Measurements from ENCODE around the gene YPEL1. TPM values are rescaled to one million over a fixed set of nuclear protein-coding genes. Genes with fewer than 3 reads are reported as not detected.
"Not testable (repeated sequence)": the region's sequence is repeated elsewhere in the genome, so short reads cannot be mapped to it uniquely, and the experiment has no call there.

Gene YPEL1
- total RNA-seq, 1 experiment from 2014 or later = 3.1 TPM

GRCh38 chr22:21693333-21693998 is 42.1 kb downstream of the YPEL1 start:
- POLR2A ChIA-PET = no interaction called here

GRCh38 chr22:21692856-21693255 is 42.7 kb downstream of the YPEL1 start:
- H3K9ac ChIP-seq (ENCODE audit: low read length); H3K4me2 ChIP-seq (ENCODE audit: low read length); H3K4me1 ChIP-seq (ENCODE audit: control insufficient read depth in 1 of 2, insufficient read depth in 2 of 2, low read length in 2 of 2); H3K9me3 ChIP-seq (ENCODE audit: control insufficient read depth in 1 of 2, insufficient read depth in 1 of 2, low read depth in 1 of 2, low read length in 2 of 2); ATAC-seq; H3K36me3 ChIP-seq (ENCODE audit: control insufficient read depth in 1 of 2, insufficient read depth in 2 of 2, low read length in 2 of 2); H3K27me3 ChIP-seq (ENCODE audit: insufficient read depth, low read length); H3K27ac ChIP-seq (ENCODE audit: low read depth, low read length); intact Hi-C loops (cut with micrococcal nuclease); POLR2A ChIA-PET; H3K9me2 ChIP-seq (ENCODE audit: insufficient read depth); RAD21 ChIA-PET (ENCODE audit: low non-redundant PET in 1 of 2, low total read pairs in 2 of 2, uncharacterized antibody in 2 of 2, unreplicated experiment in 2 of 2); DNase-seq (ENCODE audit: low read depth, low spot score); BruUV-seq (replicated peaks); H3K79me2 ChIP-seq (ENCODE audit: insufficient read depth, low read length); H4K20me1 ChIP-seq (ENCODE audit: insufficient read depth); H2AFZ ChIP-seq (ENCODE audit: low read depth, low read length, poor library complexity, severe bottlenecking); H3K4me3 ChIP-seq (replicated peaks in 1 of 2; ENCODE audit: low read depth in 1 of 2, low read length in 2 of 2): not testable (repeated sequence)
- CTCF ChIA-PET = interaction anchor here (0.8 kb wide), 1 partner anchor 260 kb away, joined by 3 read pairs; the partner anchor contains the start of gene PPM1F

More at GRCh38 chr22:21693333-21693998, 42.1 kb downstream of the YPEL1 start:
- ATAC-seq = no peak
- no peak overlapping the region for H3K4me2 ChIP-seq (ENCODE audit: low read length)
- no peaks in the 10 kb centered on the region for H3K4me1 ChIP-seq (ENCODE audit: control insufficient read depth in 1 of 2, insufficient read depth in 2 of 2, low read length in 2 of 2)
- intact Hi-C loops (cut with micrococcal nuclease) = no loop called here
- BruUV-seq (replicated peaks) = no TSS peak
- ChIA-PET CTCF (interaction anchor here (0.6 to 0.8 kb wide), 2 partner anchors 9 to 259 kb away, joined by 3 read pairs; partner anchors contain the start of gene PPM1F), RAD21 (ENCODE audit: low non-redundant PET in 1 of 2, low total read pairs in 2 of 2, uncharacterized antibody in 2 of 2, unreplicated experiment in 2 of 2) (no interaction called here)
- H2AFZ ChIP-seq (ENCODE audit: low read depth, low read length, poor library complexity, severe bottlenecking) = no peak overlapping the region
- no peak for DNase-seq (ENCODE audit: low read depth, low spot score)
- H4K20me1 ChIP-seq (ENCODE audit: insufficient read depth) = no peaks in the 10 kb centered on the region
- H3K79me2 ChIP-seq (ENCODE audit: insufficient read depth, low read length) = no peaks in the 10 kb centered on the region
- no peaks in the 10 kb centered on the region for H3K9me3 ChIP-seq (ENCODE audit: control insufficient read depth in 1 of 2, insufficient read depth in 1 of 2, low read depth in 1 of 2, low read length in 2 of 2)
- no peaks in the 10 kb centered on the region for H3K27me3 ChIP-seq (ENCODE audit: insufficient read depth, low read length)
- H3K36me3 ChIP-seq (ENCODE audit: control insufficient read depth in 1 of 2, insufficient read depth in 2 of 2, low read length in 2 of 2) = peaks cover 6 to 8% of the 10 kb centered on the region in 2 experiments; a peak in 2 of 4 replicates
- no peak overlapping the region for H3K27ac ChIP-seq (ENCODE audit: low read depth, low read length)
- TF ChIP-seq CEBPB (IDR thresholded peaks at IDR 0.05; ENCODE audit: low read depth) (no peak), EZH2 (IDR thresholded peaks at IDR 0.05) (no peak), SRF (IDR thresholded peaks at IDR 0.05; ENCODE audit: low read depth) (no peak), CBX3 (IDR thresholded peaks at IDR 0.05; ENCODE audit: low read depth) (no peak), TCF7L2 (IDR thresholded peaks at IDR 0.05; ENCODE audit: borderline replicate concordance, extremely low read depth, insufficient read depth, insufficient read length) (no peak), FOSL1 (IDR thresholded peaks at IDR 0.05; ENCODE audit: low read depth) (no peak), YY1 (IDR thresholded peaks at IDR 0.05; ENCODE audit: extremely low read depth, insufficient replicate concordance, low read depth, low read length) (no peak), JUND (IDR thresholded peaks at IDR 0.05) (no peak), SP1 (IDR thresholded peaks at IDR 0.05; ENCODE audit: low read depth) (no peak), POLR2AphosphoS5 (IDR thresholded peaks at IDR 0.05; ENCODE audit: low read depth, low read length) (no peak), EZH2phosphoT487 (IDR thresholded peaks at IDR 0.05; ENCODE audit: borderline replicate concordance) (no peak), SIN3A (IDR thresholded peaks at IDR 0.05; ENCODE audit: low read depth) (no peak), ZBTB33 (IDR thresholded peaks at IDR 0.05; ENCODE audit: extremely low read depth, insufficient replicate concordance, low read length) (no peak), MAX (IDR thresholded peaks at IDR 0.05) (no peak), POLR2A (IDR thresholded peaks at IDR 0.05; ENCODE audit: borderline replicate concordance, extremely low read depth, insufficient read depth, insufficient read length) (no peak), RAD21 (IDR thresholded peaks at IDR 0.05; ENCODE audit: low read depth) (no peak), ZFX (IDR thresholded peaks at IDR 0.05) (no peak)
- TF ChIP-seq, protein P1, sequence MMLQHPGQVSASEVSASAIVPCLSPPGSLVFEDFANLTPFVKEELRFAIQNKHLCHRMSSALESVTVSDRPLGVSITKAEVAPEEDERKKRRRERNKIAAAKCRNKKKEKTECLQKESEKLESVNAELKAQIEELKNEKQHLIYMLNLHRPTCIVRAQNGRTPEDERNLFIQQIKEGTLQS (IDR thresholded peaks at IDR 0.05) = no peak
- H3K9ac ChIP-seq (ENCODE audit: low read length) = no peak overlapping the region
- H3K9me2 ChIP-seq (ENCODE audit: insufficient read depth) = no peaks in the 10 kb centered on the region
- no peak overlapping the region for H3K4me3 ChIP-seq (replicated peaks in 1 of 2; ENCODE audit: low read depth in 1 of 2, low read length in 2 of 2)
